Choroid plexus epithelial cell (primary cell): Measurements from ENCODE around the gene KCNJ4.

ENCODE experiments used
- DNase-seq: peaks from one replicate; pipeline ENCODE4 v3.0.0-alpha.2; 2010; ENCODE audit warnings: low read depth
- H3K4me3 ChIP-seq: 2 replicates; pipeline ENCODE4 v1.5.1; 2011; ENCODE audit warnings: low read depth, mild to moderate bottlenecking, control low read depth, low read length, moderate library complexity
- TF ChIP-seq, protein P1 (sequence below): conservative IDR thresholded peaks from 2 replicates; pipeline ENCODE4 v1.5.1; 2011; ENCODE audit warnings: low read depth, mild to moderate bottlenecking, control low read depth, inconsistent platforms, low read length, moderate library complexity

Gene KCNJ4

DNA sequence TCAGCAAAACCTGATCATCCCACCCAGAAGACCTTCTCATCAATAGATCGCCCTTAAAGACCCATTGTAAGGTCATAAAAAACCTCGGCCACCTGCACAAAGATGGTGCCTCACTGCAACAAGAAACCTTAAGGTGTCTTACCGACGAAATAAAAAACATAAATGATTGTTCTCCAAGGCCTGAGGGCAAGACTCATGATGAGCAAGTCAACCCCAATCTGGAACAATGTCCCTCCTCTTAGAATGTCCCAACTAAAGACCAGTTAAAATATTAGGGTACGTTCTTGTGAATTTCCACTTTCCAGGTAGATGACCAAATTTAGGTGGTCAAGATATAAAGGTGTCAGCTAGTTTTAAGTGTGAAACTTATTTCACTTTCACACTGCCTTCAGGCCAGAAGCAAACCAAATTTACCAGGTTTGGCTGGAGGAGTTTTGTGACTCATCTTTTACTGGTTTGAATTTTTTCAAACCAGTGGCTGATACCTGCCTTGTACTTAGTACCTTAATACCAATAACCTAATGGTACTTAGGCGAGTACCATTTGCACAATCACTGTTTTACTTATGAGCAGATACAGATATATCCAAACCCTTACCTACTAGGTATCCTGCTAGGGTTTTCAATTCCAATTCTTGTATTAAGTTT is 27.8 kb upstream of the KCNJ4 start:
- no peak overlapping the region for H3K4me3 ChIP-seq
- TF ChIP-seq, protein P1, sequence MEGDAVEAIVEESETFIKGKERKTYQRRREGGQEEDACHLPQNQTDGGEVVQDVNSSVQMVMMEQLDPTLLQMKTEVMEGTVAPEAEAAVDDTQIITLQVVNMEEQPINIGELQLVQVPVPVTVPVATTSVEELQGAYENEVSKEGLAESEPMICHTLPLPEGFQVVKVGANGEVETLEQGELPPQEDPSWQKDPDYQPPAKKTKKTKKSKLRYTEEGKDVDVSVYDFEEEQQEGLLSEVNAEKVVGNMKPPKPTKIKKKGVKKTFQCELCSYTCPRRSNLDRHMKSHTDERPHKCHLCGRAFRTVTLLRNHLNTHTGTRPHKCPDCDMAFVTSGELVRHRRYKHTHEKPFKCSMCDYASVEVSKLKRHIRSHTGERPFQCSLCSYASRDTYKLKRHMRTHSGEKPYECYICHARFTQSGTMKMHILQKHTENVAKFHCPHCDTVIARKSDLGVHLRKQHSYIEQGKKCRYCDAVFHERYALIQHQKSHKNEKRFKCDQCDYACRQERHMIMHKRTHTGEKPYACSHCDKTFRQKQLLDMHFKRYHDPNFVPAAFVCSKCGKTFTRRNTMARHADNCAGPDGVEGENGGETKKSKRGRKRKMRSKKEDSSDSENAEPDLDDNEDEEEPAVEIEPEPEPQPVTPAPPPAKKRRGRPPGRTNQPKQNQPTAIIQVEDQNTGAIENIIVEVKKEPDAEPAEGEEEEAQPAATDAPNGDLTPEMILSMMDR = no peak
- DNase-seq = no peak

DNA sequence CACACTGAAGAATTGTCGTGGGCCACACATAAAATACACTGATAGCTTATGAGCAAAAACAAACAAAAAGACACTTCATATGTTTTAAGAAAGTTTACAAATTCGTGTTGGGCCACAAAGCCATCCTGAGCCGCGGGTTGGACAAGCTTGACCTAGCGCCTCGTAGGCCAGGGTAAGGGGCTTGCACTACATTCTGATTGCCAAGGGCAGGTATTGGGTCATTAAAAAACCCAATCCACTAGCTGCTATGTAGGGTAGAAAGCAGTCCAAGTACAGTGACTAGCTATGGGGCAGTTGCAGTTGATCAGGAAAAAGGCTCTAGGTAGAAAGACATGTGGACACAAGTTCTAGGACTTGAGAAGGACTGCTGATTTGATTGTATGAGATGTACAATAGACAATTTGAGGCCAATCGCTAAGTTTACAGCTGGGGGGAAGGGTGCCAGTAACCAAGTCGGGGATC is 26.9 kb upstream of the KCNJ4 start:
- DNase-seq = no peak
- TF ChIP-seq, protein P1 = no peak
- no peak overlapping the region for H3K4me3 ChIP-seq

DNA sequence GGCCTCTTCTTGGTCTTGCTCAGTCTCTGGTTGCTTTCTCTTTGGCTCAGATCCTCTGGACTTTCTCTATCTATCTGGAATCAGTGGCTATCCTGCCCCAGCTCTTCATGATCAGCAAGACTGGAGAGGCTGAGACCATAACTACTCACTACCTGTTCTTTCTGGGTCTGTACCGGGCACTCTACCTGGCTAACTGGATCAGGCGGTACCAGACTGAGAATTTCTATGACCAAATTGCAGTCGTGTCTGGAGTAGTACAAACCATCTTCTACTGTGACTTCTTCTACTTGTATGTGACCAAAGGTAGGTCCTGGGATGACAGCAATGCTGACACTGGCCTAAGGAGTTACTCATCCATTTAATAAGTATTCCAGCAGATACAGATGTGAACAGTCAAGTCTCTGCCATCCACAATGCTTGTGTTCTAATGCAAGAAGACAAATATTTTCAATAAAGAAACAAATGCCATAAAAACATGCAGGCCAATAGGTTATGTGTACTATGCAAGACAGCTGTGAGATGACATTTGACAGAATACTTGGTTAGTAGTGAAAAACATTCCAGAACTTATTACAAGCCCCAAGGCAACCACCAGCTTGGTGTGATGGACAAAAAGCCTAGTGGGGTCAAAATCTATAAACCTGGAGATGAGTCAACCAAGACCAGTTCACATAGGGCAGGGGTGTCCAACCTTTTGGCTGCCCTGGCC is 26.3 kb upstream of the KCNJ4 start:
- peak; percentile 52 for DNase-seq
- TF ChIP-seq, protein P1 = no peak

DNA sequence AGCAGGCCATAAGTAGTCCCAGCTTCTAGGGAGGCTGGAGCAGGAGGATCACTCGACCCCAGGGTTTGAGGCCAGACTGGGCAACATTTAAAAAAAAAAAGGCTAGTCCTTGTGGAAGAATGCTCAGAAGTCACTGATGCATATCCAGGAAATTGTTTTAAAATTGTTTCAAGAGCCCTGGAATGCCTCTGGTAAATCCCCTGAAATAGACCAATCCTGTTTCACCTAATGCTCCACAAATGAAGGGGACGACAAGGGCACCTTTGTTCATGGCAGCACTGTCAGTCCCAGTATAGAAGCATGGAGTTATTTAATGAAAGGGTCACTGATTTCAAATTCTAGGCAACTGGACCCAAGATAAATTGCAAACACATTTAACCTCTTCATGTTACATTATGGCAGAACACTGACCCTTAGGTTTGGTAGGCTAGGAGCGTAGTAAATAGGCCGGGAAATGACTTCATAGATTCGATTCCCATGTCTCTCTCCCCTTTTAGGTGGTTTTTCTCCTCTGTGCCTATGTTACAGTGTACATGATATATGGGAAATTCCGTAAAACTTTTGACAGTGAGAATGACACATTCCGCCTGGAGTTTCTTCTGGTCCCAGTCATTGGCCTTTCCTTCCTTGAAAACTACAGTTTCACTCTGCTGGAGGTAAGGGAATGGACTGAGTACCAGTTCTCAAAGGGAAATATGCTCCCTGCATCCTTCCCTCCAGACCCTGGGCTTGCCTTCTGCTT is 24.3 kb upstream of the KCNJ4 start:
- DNase-seq = no peak
- TF ChIP-seq, protein P1 = no peak
- no peak overlapping the region for H3K4me3 ChIP-seq

More for the DNA sequence above, 26.3 kb upstream of the KCNJ4 start:
- H3K4me3 ChIP-seq = no peak overlapping the region

DNA sequence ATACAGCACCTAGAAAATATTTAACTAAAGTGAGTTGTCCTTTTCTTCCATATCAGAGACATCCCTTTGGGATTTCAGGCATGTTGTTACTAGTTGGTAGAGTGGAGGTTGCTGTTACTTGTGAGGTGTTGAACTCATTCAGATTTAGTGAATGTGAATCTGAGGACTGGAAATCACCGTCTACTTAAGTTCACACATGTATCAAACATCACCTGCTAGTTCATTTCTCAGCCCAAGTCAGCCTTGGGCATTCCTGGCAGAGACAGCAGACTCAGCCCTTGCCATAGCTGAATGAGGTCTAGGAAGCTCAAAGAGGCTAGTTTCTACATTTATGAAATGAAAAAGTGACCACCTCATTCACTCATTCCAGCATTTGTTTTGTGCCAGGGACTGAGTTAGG is 22.6 kb upstream of the KCNJ4 start:
- TF ChIP-seq, protein P1 = no peak
- no peak for DNase-seq

DNA sequence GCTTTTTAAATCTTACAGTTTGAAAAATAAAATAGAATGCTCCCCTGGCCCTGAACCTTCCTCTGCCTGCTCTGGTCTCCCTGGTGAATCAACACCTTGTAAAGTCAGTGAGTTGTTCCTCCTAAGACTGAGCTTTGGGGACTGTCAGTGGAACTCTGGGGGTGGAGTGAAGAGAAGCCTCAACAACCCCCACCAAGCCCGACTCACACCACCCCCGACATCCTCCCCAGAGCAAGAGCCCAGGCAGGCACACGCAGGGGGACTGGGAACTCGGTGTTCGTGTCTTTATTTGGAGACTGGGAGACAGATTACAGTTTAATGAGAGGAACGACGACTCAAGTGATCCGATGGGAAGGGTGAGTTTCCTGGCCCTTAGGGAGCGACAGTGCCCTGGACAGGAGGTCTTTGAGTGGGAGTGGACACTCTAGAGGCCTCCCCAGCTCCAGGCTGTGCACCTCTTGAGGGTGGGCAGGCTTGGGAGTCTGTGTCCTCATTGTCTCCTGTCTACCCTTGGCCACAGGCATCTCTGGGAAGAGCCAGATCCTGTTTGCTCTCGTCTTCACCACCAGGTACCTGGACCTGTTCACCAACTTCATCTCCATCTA is 19.1 kb upstream of the KCNJ4 start:
- TF ChIP-seq, protein P1 = no peak
- H3K4me3 ChIP-seq = no peak overlapping the region
- DNase-seq = no peak

More for the DNA sequence above, 22.6 kb upstream of the KCNJ4 start:
- no peak overlapping the region for H3K4me3 ChIP-seq
